ENCODE data around the gene REXO4.

REXO4 gene

GRCh38 chr9:133459476-133460404 is 41.9 kb upstream of the REXO4 start, which contains the start of gene CACFD1 (continued):
- no peak for TF ChIP-seq ZNF362 (tag by site-specific recombination; IDR thresholded peaks at IDR 0.05)
- TF ChIP-seq ZNF544 (tag by site-specific recombination; IDR thresholded peaks at IDR 0.05): no peak
- peak; percentile 95 for TF ChIP-seq ZNF335 (tag by site-specific recombination; conservative IDR thresholded peaks at IDR 0.05)
- TF ChIP-seq ZNF426 (tag by site-specific recombination; IDR thresholded peaks at IDR 0.05): no peak
- peak; percentile 73 for TF ChIP-seq KLF9 (tag by site-specific recombination; IDR thresholded peaks at IDR 0.05; ENCODE audit: low read depth)
- TF ChIP-seq ZNF146 (tag by site-specific recombination; IDR thresholded peaks at IDR 0.05): no peak
- TF ChIP-seq ZNF704 (tag by site-specific recombination; IDR thresholded peaks at IDR 0.05): no peak
- peak; percentile 72 for TF ChIP-seq ZNF600 (tag by site-specific recombination; IDR thresholded peaks at IDR 0.05)
- peak; percentile 62 for TF ChIP-seq SP7 (tag by site-specific recombination; IDR thresholded peaks at IDR 0.05)
- TF ChIP-seq ZNF843 (tag by site-specific recombination; IDR thresholded peaks at IDR 0.05): no peak
- peak; percentile 57 for TF ChIP-seq IKZF3 (tag by site-specific recombination; IDR thresholded peaks at IDR 0.05)
- TF ChIP-seq SCRT1 (tag by site-specific recombination; IDR thresholded peaks at IDR 0.05; ENCODE audit: borderline replicate concordance): no peak
- no peak for TF ChIP-seq HOXA7 (CRISPR knock-in tag; IDR thresholded peaks at IDR 0.05; ENCODE audit: borderline replicate concordance)
- TF ChIP-seq ZNF24 (tag by site-specific recombination; IDR thresholded peaks at IDR 0.05): no peak
- no peak for TF ChIP-seq ZNF701 (tag by site-specific recombination; IDR thresholded peaks at IDR 0.05)
- TF ChIP-seq, protein P1, sequence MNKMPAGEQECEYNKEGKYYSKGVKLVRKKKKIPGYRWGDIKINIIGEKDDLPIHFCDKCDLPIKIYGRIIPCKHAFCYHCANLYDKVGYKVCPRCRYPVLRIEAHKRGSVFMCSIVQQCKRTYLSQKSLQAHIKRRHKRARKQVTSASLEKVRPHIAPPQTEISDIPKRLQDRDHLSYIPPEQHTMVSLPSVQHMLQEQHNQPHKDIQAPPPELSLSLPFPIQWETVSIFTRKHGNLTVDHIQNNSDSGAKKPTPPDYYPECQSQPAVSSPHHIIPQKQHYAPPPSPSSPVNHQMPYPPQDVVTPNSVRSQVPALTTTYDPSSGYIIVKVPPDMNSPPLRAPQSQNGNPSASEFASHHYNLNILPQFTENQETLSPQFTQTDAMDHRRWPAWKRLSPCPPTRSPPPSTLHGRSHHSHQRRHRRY (tag by site-specific recombination; IDR thresholded peaks at IDR 0.05): no peak
- TF ChIP-seq, protein P2, sequence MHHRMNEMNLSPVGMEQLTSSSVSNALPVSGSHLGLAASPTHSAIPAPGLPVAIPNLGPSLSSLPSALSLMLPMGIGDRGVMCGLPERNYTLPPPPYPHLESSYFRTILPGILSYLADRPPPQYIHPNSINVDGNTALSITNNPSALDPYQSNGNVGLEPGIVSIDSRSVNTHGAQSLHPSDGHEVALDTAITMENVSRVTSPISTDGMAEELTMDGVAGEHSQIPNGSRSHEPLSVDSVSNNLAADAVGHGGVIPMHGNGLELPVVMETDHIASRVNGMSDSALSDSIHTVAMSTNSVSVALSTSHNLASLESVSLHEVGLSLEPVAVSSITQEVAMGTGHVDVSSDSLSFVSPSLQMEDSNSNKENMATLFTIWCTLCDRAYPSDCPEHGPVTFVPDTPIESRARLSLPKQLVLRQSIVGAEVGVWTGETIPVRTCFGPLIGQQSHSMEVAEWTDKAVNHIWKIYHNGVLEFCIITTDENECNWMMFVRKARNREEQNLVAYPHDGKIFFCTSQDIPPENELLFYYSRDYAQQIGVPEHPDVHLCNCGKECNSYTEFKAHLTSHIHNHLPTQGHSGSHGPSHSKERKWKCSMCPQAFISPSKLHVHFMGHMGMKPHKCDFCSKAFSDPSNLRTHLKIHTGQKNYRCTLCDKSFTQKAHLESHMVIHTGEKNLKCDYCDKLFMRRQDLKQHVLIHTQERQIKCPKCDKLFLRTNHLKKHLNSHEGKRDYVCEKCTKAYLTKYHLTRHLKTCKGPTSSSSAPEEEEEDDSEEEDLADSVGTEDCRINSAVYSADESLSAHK (tag by site-specific recombination; IDR thresholded peaks at IDR 0.05): no peak
- no peak for TF ChIP-seq ZNF768 (tag by site-specific recombination; IDR thresholded peaks at IDR 0.05)
- no peak for TF ChIP-seq REST (tag by site-specific recombination; IDR thresholded peaks at IDR 0.05)
- peak; percentile 87 for TF ChIP-seq SP3 (tag by site-specific recombination; IDR thresholded peaks at IDR 0.05)
- no peak for TF ChIP-seq ZNF37A (tag by site-specific recombination; IDR thresholded peaks at IDR 0.05)
- no peak for TF ChIP-seq ZNF354C (tag by site-specific recombination; IDR thresholded peaks at IDR 0.05; ENCODE audit: borderline replicate concordance, low read depth)
- no peak for TF ChIP-seq HOXD13 (CRISPR knock-in tag; IDR thresholded peaks at IDR 0.05; ENCODE audit: borderline replicate concordance)
- TF ChIP-seq PRDM1 (tag by site-specific recombination; IDR thresholded peaks at IDR 0.05): no peak
- no peak for TF ChIP-seq ZNF350 (tag by site-specific recombination; IDR thresholded peaks at IDR 0.05)
- no peak for TF ChIP-seq ZNF621 (tag by site-specific recombination; IDR thresholded peaks at IDR 0.05)
- no peak for TF ChIP-seq ZNF140 (tag by site-specific recombination; IDR thresholded peaks at IDR 0.05)
- TF ChIP-seq SP2 (tag by site-specific recombination; IDR thresholded peaks at IDR 0.05): peak; percentile 79

Measured in HEK293 (cell line).